ENCODE measurements around the gene BOD1. TPM values are rescaled to one million over a fixed set of nuclear protein-coding genes. Genes with fewer than 3 reads are reported as not detected.

Gene BOD1
- total RNA-seq, 2 donors from 2014 or later = 51.1 to 52.8 TPM

DNA sequence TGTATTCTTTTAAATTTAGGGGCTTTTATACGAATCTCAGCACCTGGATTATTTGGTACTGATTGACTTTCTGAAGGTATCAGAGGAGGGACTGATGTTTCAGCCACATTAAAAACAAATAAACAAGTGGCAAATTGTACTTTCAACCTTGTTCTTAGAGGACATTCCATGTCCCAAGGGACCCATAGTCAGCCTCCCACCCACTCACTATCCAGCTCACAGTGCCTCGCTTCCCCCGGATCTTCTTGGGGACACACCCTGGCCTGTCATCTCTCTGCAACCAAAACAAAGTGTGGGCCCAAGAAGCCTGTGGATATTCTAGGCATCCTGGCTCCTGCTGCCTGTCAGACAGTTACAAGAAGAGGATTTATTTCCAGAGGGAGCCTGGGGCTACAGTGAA, 8.8 kb upstream of the BOD1 start:
- no peak for DNase-seq (ENCODE audit: low spot score)
- no peak for TF ChIP-seq POLR2A (IDR thresholded peaks at IDR 0.05)
- TF ChIP-seq, protein P1, sequence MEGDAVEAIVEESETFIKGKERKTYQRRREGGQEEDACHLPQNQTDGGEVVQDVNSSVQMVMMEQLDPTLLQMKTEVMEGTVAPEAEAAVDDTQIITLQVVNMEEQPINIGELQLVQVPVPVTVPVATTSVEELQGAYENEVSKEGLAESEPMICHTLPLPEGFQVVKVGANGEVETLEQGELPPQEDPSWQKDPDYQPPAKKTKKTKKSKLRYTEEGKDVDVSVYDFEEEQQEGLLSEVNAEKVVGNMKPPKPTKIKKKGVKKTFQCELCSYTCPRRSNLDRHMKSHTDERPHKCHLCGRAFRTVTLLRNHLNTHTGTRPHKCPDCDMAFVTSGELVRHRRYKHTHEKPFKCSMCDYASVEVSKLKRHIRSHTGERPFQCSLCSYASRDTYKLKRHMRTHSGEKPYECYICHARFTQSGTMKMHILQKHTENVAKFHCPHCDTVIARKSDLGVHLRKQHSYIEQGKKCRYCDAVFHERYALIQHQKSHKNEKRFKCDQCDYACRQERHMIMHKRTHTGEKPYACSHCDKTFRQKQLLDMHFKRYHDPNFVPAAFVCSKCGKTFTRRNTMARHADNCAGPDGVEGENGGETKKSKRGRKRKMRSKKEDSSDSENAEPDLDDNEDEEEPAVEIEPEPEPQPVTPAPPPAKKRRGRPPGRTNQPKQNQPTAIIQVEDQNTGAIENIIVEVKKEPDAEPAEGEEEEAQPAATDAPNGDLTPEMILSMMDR (IDR thresholded peaks at IDR 0.05) = no peak
- TF ChIP-seq POLR2AphosphoS5 (IDR thresholded peaks at IDR 0.05) = no peak
- H3K36me3 ChIP-seq = no peaks in the 10 kb centered on the region
- no peaks in the 10 kb centered on the region for H3K9me3 ChIP-seq
- intact Hi-C loops (cut with DNase I) = no loop called here
- 85% methylated on average over 3 of the region's 3 CpGs for WGBS
- H3K4me3 ChIP-seq = no peak overlapping the region
- H3K27ac ChIP-seq = no peak overlapping the region
- no peaks in the 10 kb centered on the region for H3K27me3 ChIP-seq (replicated peaks; ENCODE audit: insufficient read depth)
- no peaks in the 10 kb centered on the region for H3K4me1 ChIP-seq (replicated peaks)

DNA sequence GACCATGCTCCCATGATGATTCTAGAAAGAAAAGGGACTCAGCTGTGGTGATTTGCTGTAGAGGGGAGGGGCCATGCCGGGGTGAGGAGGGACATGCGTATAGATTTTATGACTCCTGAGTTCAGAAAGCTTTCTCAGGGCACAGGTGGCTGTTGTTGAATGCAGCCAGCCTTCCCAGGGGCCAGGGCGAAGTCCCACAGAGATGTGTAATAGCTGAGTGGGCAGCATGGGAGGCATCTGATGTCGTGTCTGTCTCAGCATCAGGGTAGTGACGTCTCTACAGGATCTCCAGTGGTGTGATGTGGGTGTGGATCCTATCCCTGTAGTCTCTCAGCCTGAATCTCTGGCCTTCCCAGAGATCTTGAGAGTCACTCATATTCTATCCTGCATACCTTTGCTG, 7.8 kb upstream of the BOD1 start:
- Histone ChIP-seq H3K4me3 (no peak overlapping the region), H3K27ac (no peak overlapping the region), H3K27me3 (replicated peaks; ENCODE audit: insufficient read depth) (no peaks in the 10 kb centered on the region), H3K9me3 (no peaks in the 10 kb centered on the region), H3K4me1 (replicated peaks) (no peaks in the 10 kb centered on the region), H3K36me3 (no peaks in the 10 kb centered on the region)
- TF ChIP-seq, protein P1 (IDR thresholded peaks at IDR 0.05) = no peak
- no peak for TF ChIP-seq POLR2A (IDR thresholded peaks at IDR 0.05)
- no peak for TF ChIP-seq POLR2AphosphoS5 (IDR thresholded peaks at IDR 0.05)
- 77% methylated on average over 5 of the region's 5 CpGs for WGBS
- DNase-seq (ENCODE audit: low spot score) = no peak
- intact Hi-C loops (cut with DNase I) = no loop called here

DNA sequence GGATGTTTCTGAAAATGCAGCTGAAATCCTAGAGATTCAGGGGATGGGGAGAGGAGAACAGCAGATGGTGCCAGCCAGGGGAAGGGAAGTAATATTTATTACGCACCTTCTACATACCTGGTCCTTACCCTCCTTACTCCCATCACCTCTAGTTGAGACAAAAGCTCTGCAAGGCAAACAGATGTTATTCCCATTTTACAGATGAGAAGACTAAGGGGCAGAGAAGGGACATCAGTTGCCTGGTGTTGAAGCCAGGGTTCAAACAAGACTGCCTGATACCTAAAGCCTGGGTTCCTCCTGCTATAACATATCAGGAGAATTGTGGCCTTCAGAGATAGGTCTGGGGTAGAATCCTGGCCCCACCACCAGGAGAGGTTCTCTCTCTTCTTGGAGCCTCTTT, 7.3 kb upstream of the BOD1 start:
- H3K4me3 ChIP-seq = no peak overlapping the region
- intact Hi-C loops (cut with DNase I) = no loop called here
- no peak for TF ChIP-seq POLR2A (IDR thresholded peaks at IDR 0.05)
- TF ChIP-seq POLR2AphosphoS5 (IDR thresholded peaks at IDR 0.05) = no peak
- TF ChIP-seq, protein P1 (IDR thresholded peaks at IDR 0.05) = no peak
- DNase-seq (ENCODE audit: low spot score) = no peak
- no peaks in the 10 kb centered on the region for H3K36me3 ChIP-seq
- 95% methylated on average over 1 of the region's 1 CpG for WGBS
- no peaks in the 10 kb centered on the region for H3K27me3 ChIP-seq (replicated peaks; ENCODE audit: insufficient read depth)
- no peaks in the 10 kb centered on the region for H3K9me3 ChIP-seq
- H3K4me1 ChIP-seq (replicated peaks) = no peaks in the 10 kb centered on the region
- no peak overlapping the region for H3K27ac ChIP-seq

DNA sequence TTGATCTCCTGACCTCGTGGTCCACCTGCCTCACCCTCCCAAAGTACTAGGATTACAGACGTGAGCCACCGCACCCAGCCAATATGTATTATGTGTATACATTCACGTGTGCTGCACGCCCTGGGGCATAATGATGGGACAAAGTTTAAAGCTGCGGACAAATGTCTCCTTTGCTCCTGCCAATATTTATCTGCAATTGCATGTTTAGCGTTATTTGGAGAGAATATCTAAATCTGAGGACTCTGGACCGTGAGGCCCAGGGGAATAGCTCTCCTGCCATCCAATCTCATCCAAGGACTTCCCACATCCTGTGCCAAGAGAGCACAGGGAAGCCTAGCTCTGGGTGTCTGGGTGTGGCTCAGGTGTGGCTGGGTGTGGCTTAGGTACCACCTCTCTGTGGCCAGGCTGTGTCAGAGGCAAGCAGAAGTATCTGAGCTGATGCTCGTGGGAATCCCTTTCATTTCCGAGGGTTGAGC, 6.9 kb upstream of the BOD1 start:
- WGBS = 75% methylated on average over 10 of the region's 10 CpGs
- Histone ChIP-seq H3K4me3 (no peak overlapping the region), H3K27ac (no peak overlapping the region), H3K9me3 (no peaks in the 10 kb centered on the region), H3K27me3 (replicated peaks; ENCODE audit: insufficient read depth) (no peaks in the 10 kb centered on the region), H3K36me3 (no peaks in the 10 kb centered on the region), H3K4me1 (replicated peaks) (no peaks in the 10 kb centered on the region)
- TF ChIP-seq POLR2A (IDR thresholded peaks at IDR 0.05) (no peak), POLR2AphosphoS5 (IDR thresholded peaks at IDR 0.05) (no peak)
- TF ChIP-seq, protein P1 (IDR thresholded peaks at IDR 0.05) = no peak
- intact Hi-C loops (cut with DNase I) = no loop called here
- no peak for DNase-seq (ENCODE audit: low spot score)

DNA sequence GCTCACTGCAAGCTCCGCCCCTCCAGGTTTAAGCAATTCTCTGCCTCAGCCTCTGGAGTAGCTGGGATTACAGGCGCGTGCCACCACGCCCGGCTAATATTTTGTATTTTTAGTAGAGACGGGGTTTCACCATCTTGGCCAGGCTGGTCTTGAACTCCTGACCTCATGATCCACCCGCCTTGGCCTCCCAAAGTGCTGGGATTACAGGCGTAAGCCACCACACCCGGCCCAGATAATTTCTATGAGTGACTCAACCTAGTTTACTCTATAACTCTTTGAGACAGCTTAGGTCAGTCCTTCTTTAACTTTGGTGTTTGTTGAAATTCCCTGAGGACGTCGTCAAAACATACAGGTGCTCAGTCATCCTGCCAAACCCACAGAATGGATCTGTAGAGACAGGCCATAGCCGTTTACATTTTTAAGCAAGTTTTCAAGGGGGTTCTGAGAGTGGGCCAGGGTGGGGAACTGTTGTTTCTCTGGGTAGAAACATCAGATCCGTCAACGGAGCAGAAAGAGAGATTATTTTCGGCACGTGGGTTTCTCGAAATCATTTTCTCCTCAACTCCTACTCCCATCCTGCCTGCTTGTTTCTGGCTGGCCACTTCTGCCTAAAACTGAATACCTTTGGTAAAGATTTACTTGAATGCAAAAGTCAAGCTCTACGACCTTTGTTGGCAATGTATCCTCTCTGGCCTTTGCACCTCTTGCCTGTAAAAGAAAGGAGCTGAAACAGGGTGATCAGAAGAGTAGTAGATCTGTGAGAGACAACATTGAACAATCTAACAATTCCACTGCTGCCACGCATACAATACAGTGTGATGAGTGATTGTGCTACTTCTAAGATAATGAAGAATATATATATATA, 6.0 kb upstream of the BOD1 start:
- Histone ChIP-seq H3K27ac (no peak overlapping the region), H3K36me3 (no peaks in the 10 kb centered on the region), H3K4me1 (replicated peaks) (no peaks in the 10 kb centered on the region), H3K27me3 (replicated peaks; ENCODE audit: insufficient read depth) (no peaks in the 10 kb centered on the region), H3K9me3 (no peaks in the 10 kb centered on the region), H3K4me3 (no peak overlapping the region)
- no peak for DNase-seq (ENCODE audit: low spot score)
- WGBS = 82% methylated on average over 19 of the region's 19 CpGs
- intact Hi-C loops (cut with DNase I) = no loop called here
- TF ChIP-seq, protein P1 (IDR thresholded peaks at IDR 0.05) = no peak
- TF ChIP-seq POLR2A (IDR thresholded peaks at IDR 0.05) (no peak), POLR2AphosphoS5 (IDR thresholded peaks at IDR 0.05) (no peak)

Measured in prostate gland (tissue), 2 donors.